PC-3 (cell line): Measurements from ENCODE around the gene RAP1GAP. TPM values are rescaled to one million over a fixed set of nuclear protein-coding genes. Genes with fewer than 3 reads are reported as not detected.

Experiments
- ATAC-seq: fragments of 200-7000 bp; cut with Tn5 transposase; 2 replicates; pipeline ENCODE4 v1.9.1; 2020; ENCODE audit warnings: mild to moderate bottlenecking, moderate library complexity
- BruUV-seq: library from RNA; stranded (reverse); fragments of 400-500 nt; replicated peaks from 2 replicates; lab custom pipeline; 2021; lab: Mats Ljungman, UMichigan
- CTCF ChIA-PET: fragments of 300-600 bp; sonication (Branson Sonifier 250); formaldehyde crosslinking; loops from one replicate; lab custom pipeline; 2022; ENCODE audit warnings: antibody characterized with exemption; lab: Charles Lee
- POLR2A ChIA-PET: fragments of 300-600 bp; sonication (Branson Sonifier 250); formaldehyde crosslinking; loops from one replicate; lab custom pipeline; 2022; ENCODE audit warnings: antibody characterized with exemption; ENCODE audit not compliant: unreplicated experiment; lab: Charles Lee
- DNase-seq: peaks from one replicate; pipeline ENCODE4 v3.0.0-alpha.2; 2015
- H2AFZ ChIP-seq: fragments of 300-600 bp; sonication (generic); 2 replicates; pipeline ENCODE4 v1.6.0; 2016; ENCODE audit warnings: antibody characterized with exemption, low read length
- H3F3A ChIP-seq: fragments of 300-600 bp; sonication (generic); one replicate; pipeline ENCODE4 v1.6.0; 2017; ENCODE audit warnings: antibody characterized with exemption, low read length, control low read depth, mild to moderate bottlenecking; ENCODE audit not compliant: unreplicated experiment
- H3K27ac ChIP-seq: fragments of 300-600 bp; sonication (generic); 2 replicates; pipeline ENCODE4 v1.5.1; 2016; ENCODE audit warnings: mild to moderate bottlenecking, low read length
- H3K27me3 ChIP-seq: fragments of 300-600 bp; sonication (generic); 2 replicates; pipeline ENCODE4 v1.6.1; 2016; ENCODE audit warnings: low read length, mixed read lengths
- H3K36me3 ChIP-seq: fragments of 300-600 bp; sonication (generic); 2 replicates; pipeline ENCODE4 v1.6.1; 2016; ENCODE audit warnings: low read depth, mixed run types, low read length, mixed read lengths
- H3K4me1 ChIP-seq: fragments of 300-600 bp; sonication (generic); 2 replicates; pipeline ENCODE4 v1.5.1; 2016; ENCODE audit warnings: low read length; ENCODE audit not compliant: insufficient read depth
- H3K4me2 ChIP-seq: fragments of 300-600 bp; sonication (generic); 2 replicates; pipeline ENCODE4 v1.6.0; 2016; ENCODE audit warnings: low read length
- H3K4me3 ChIP-seq: fragments of 300-600 bp; sonication (generic); 2 replicates; pipeline ENCODE4 v1.5.1; 2016; ENCODE audit warnings: mild to moderate bottlenecking, low read length, mixed read lengths
- H3K79me2 ChIP-seq: fragments of 300-600 bp; sonication (generic); 2 replicates; pipeline ENCODE4 v1.6.1; 2017; ENCODE audit warnings: low read length, mixed read lengths
- H3K9ac ChIP-seq: fragments of 300-600 bp; sonication (generic); 2 replicates; pipeline ENCODE4 v1.6.0; 2016; ENCODE audit warnings: mild to moderate bottlenecking, low read length
- H3K9me2 ChIP-seq: fragments of 300-600 bp; sonication (generic); replicated peaks from 2 replicates; pipeline ENCODE4 v1.6.1; 2016; ENCODE audit warnings: mixed run types, low read length, mixed read lengths
- H3K9me3 ChIP-seq: fragments of 300-600 bp; sonication (generic); 2 replicates; pipeline ENCODE4 v1.6.1; 2016; ENCODE audit warnings: low read length, mixed read lengths
- H4K20me1 ChIP-seq: fragments of 300-600 bp; sonication (generic); 2 replicates; pipeline ENCODE4 v1.6.1; 2016; ENCODE audit warnings: low read length, mixed read lengths
- EZH2 ChIP-seq: fragments of 300-600 bp; sonication (generic); IDR thresholded peaks from one replicate; pipeline ENCODE4 v1.6.1; 2017; ENCODE audit warnings: antibody characterized with exemption, mild to moderate bottlenecking, low read length; ENCODE audit not compliant: unreplicated experiment
- EZH2phosphoT487 ChIP-seq: fragments of 300-600 bp; sonication (generic); IDR thresholded peaks from 2 replicates; pipeline ENCODE4 v1.6.1; 2018; ENCODE audit warnings: mild to moderate bottlenecking, antibody characterized with exemption, low read length, borderline replicate concordance
- intact Hi-C: fragments of 100-400 bp; cut with micrococcal nuclease; formaldehyde crosslinking; loops from 2 replicates; pipeline ENCODE4 v1.9.0; 2023
- total RNA-seq: library from RNA; depleted of rRNA; stranded (reverse); fragments of >200 nt; gene quantifications from 2 replicates; pipeline ENCODE4 v1.2.3, GENCODE V29; 2014
- TF ChIP-seq, protein P1 (sequence below): fragments of 300-600 bp; sonication (generic); conservative IDR thresholded peaks from 2 replicates; pipeline ENCODE4 v1.5.1; 2017; ENCODE audit warnings: antibody characterized with exemption, low read depth, mild to moderate bottlenecking, low read length

RAP1GAP gene
- total RNA-seq, 1 experiment from 2014 or later = 12.1 TPM

DNA sequence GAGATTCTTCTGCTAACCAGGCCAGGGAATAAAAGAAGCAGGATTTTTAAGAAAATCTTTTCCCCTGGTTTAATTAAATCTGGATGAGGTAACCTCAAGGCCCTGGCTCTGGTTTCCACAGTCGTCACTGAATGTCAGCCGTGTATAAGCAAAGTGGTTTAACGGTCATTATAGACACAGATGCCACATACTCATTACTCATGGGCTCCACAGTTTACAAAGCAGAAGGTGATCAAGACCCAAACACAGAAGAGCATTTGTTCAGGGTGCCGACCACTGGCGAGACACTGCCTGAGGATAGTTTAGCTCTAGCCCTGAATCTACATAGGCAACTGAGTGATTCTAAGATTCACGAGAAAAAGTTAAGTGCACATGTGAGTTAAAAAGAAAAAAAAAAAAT lies 27.8 kb upstream of the RAP1GAP start:
- no peaks in the 10 kb centered on the region for H3K9me3 ChIP-seq
- H3K27me3 ChIP-seq = no peaks in the 10 kb centered on the region
- ATAC-seq (no peak), DNase-seq (no peak)
- no peak overlapping the region for H3K4me2 ChIP-seq
- peaks cover 28% of the 10 kb centered on the region for H3K36me3 ChIP-seq
- TF ChIP-seq, protein P1, sequence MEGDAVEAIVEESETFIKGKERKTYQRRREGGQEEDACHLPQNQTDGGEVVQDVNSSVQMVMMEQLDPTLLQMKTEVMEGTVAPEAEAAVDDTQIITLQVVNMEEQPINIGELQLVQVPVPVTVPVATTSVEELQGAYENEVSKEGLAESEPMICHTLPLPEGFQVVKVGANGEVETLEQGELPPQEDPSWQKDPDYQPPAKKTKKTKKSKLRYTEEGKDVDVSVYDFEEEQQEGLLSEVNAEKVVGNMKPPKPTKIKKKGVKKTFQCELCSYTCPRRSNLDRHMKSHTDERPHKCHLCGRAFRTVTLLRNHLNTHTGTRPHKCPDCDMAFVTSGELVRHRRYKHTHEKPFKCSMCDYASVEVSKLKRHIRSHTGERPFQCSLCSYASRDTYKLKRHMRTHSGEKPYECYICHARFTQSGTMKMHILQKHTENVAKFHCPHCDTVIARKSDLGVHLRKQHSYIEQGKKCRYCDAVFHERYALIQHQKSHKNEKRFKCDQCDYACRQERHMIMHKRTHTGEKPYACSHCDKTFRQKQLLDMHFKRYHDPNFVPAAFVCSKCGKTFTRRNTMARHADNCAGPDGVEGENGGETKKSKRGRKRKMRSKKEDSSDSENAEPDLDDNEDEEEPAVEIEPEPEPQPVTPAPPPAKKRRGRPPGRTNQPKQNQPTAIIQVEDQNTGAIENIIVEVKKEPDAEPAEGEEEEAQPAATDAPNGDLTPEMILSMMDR = no peak
- no peak for TF ChIP-seq EZH2
- no peaks in the 10 kb centered on the region for H3F3A ChIP-seq
- H3K79me2 ChIP-seq = no peaks in the 10 kb centered on the region
- intact Hi-C loops = no loop called here
- no peaks in the 10 kb centered on the region for H3K9me2 ChIP-seq
- H3K27ac ChIP-seq = no peak overlapping the region
- no TSS peak for BruUV-seq
- H2AFZ ChIP-seq = no peak overlapping the region
- H3K9ac ChIP-seq = no peak overlapping the region
- POLR2A ChIA-PET = no interaction called here
- no peaks in the 10 kb centered on the region for H3K4me1 ChIP-seq
- CTCF ChIA-PET = no interaction called here
- H4K20me1 ChIP-seq = no peaks in the 10 kb centered on the region
- no peak overlapping the region for H3K4me3 ChIP-seq

DNA sequence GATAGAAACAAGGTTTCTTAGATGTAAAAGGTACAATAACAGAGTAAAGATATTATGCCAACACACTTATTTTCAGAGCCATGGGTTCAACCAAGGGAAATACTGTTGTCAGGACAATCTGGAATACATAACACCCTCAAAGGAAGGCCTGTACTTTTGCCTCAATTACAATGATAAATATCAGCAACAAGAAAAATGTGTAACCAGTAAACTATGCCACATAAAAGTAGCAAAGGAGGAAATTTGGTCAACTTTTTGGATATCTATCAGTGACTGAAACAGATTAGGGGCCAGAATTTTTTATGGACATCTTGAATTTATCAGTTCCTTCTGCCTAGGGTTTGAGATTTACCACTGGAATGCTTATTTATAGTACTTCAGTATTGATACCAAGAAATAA lies 24.6 kb upstream of the RAP1GAP start:
- H3K27me3 ChIP-seq = no peaks in the 10 kb centered on the region
- ChIA-PET POLR2A (no interaction called here), CTCF (no interaction called here)
- ATAC-seq = no peak
- H3K79me2 ChIP-seq = no peaks in the 10 kb centered on the region
- no peak overlapping the region for H2AFZ ChIP-seq
- H3K4me3 ChIP-seq = no peak overlapping the region
- peaks cover 4% of the 10 kb centered on the region for H3F3A ChIP-seq
- no TSS peak for BruUV-seq
- peaks cover 19% of the 10 kb centered on the region; the same call in 1 of the 2 replicates for H3K36me3 ChIP-seq
- no peak for TF ChIP-seq EZH2phosphoT487
- TF ChIP-seq, protein P1 = no peak
- no peak for TF ChIP-seq EZH2
- H3K9ac ChIP-seq = no peak overlapping the region
- no peaks in the 10 kb centered on the region for H3K9me2 ChIP-seq
- H3K27ac ChIP-seq = no peak overlapping the region
- H3K9me3 ChIP-seq = no peaks in the 10 kb centered on the region
- intact Hi-C loops = no loop called here
- H4K20me1 ChIP-seq = 0 out of 2 replicates have a peak, but pooled peaks cover 4% of the 10 kb centered on the region
- H3K4me2 ChIP-seq = no peak overlapping the region
- peaks cover 12% of the 10 kb centered on the region for H3K4me1 ChIP-seq
- DNase-seq = no peak

DNA sequence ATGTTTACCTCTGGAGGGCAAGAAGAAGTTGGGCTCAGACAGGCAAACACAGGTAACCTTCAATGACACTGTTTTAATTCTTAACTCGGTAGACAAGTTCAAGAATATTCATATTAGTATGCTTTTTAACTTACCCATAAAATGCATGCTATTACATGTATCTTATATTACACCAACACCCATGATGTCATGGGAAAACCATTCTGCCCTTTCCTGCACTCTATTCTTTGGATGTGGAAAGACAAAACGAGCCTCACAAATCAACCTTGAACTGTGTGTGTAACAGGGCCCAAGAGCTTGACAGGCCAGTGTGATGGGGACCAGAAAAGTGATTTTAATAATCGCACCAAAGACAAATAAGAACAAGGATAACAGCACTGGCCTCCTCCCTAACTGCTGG lies 22.6 kb upstream of the RAP1GAP start:
- ChIA-PET CTCF (no interaction called here), POLR2A (no interaction called here)
- no TSS peak for BruUV-seq
- TF ChIP-seq, protein P1 = no peak
- no peak for TF ChIP-seq EZH2
- no peak for TF ChIP-seq EZH2phosphoT487
- H3K4me3 ChIP-seq = no peak overlapping the region
- DNase-seq (no peak), ATAC-seq (no peak)
- H3K36me3 ChIP-seq = peaks cover 33% of the 10 kb centered on the region
- no peak overlapping the region for H3K9ac ChIP-seq
- no peak overlapping the region for H3K27ac ChIP-seq
- H3K4me2 ChIP-seq = no peak overlapping the region
- H3K9me2 ChIP-seq = no peaks in the 10 kb centered on the region
- no peaks in the 10 kb centered on the region for H3K9me3 ChIP-seq
- no peak overlapping the region for H2AFZ ChIP-seq
- no peaks in the 10 kb centered on the region for H3K79me2 ChIP-seq
- peaks cover 4% of the 10 kb centered on the region for H3F3A ChIP-seq
- H3K27me3 ChIP-seq = no peaks in the 10 kb centered on the region
- H3K4me1 ChIP-seq = peaks cover 12% of the 10 kb centered on the region
- H4K20me1 ChIP-seq = 0 out of 2 replicates have a peak, but pooled peaks cover 4% of the 10 kb centered on the region
- intact Hi-C loops = no loop called here
